ENCODE results near the gene TRIM5. TPM values are rescaled to one million over a fixed set of nuclear protein-coding genes. Genes with fewer than 3 reads are reported as not detected.

TRIM5 gene
- total RNA-seq, 1 experiment from 2014 or later = 17.9 TPM

DNA sequence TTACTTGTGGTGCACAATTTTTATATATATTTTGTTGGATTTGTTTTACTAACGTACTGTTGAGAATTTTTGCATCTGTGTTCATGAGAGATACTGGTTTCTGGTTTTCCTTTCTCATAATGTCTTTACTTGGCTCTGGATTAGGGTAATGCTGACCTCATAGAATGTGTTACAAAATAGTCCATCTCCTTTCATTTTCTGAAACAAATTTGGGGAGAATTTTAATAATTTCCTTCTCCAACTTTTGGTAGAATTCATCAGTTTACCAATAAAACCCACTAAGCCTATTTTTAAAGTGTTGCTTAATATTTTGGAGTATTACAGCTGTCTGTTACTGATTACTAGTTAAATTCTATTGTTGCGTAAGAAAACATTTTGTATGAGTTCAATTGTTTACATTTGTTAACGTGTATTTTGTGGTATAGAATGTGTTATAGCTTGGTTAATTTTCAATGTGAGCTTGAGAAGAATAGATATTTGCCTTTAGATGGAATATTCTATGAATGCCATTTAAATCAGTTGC lies 16.2 kb upstream of the TRIM5 start:
- ChIA-PET CTCF (no interaction called here), POLR2A (ENCODE audit: low non-redundant PET) (no interaction called here)
- Histone ChIP-seq H3K4me3 (ENCODE audit: low read depth, low read length, poor library complexity, severe bottlenecking) (no peak overlapping the region), H3K27me3 (replicated peaks; ENCODE audit: insufficient read depth, low read depth, low read length, poor library complexity) (no peaks in the 10 kb centered on the region), H3K36me3 (ENCODE audit: insufficient read depth, low read length, poor library complexity, severe bottlenecking) (no peaks in the 10 kb centered on the region), H3K27ac (ENCODE audit: low read depth, low read length, poor library complexity, severe bottlenecking) (no peak overlapping the region), H3K4me1 (ENCODE audit: insufficient read depth, low read length, poor library complexity, severe bottlenecking) (no peaks in the 10 kb centered on the region), H3K9me3 (ENCODE audit: low read depth, low read length, poor library complexity, severe bottlenecking) (no peaks in the 10 kb centered on the region)
- no peak for TF ChIP-seq CTCF (conservative IDR thresholded peaks at IDR 0.05; ENCODE audit: low read depth, low read length)
- no peak for TF ChIP-seq EZH2 (IDR thresholded peaks at IDR 0.05; ENCODE audit: borderline replicate concordance, low read depth, low read length, poor library complexity, severe bottlenecking)
- DNase-seq (ENCODE audit: low spot score) = no peak
- intact Hi-C loops (cut with micrococcal nuclease; ENCODE audit: unreplicated experiment) = no loop called here
- no TSS peak for BruUV-seq (replicated peaks)

DNA sequence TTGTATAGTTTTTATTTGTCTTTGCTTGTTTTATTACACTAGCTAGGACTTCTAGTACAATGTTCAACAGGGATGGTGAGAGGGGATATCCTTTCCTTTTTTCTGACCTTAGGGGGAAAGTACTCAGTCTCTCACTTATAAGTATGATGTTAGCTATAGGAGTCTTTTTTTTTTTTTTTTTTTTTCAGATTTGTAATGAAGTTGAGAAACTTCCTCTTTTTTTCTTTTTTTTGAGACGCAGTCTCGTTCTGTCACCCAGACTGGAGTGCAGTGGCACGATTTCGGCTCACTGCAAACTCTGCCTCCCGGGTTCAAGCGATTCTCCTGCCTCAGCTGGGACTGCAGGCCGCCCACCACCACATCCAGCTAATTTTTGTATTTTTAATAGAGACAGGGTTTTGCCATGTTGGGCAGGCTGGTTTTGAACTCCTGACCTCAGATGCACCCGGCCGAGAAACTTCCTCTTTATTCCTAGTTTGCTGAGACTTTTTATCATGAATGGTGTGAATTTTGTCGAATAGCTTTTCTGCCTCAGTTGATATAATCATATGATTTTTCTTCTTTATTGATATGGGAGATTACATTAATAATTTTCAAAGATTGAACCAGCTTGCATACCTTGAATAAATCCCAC lies 15.7 kb upstream of the TRIM5 start:
- CTCF ChIA-PET = no interaction called here
- Histone ChIP-seq H3K9me3 (ENCODE audit: low read depth, low read length, poor library complexity, severe bottlenecking) (no peaks in the 10 kb centered on the region), H3K4me1 (ENCODE audit: insufficient read depth, low read length, poor library complexity, severe bottlenecking) (no peaks in the 10 kb centered on the region), H3K4me3 (ENCODE audit: low read depth, low read length, poor library complexity, severe bottlenecking) (no peak overlapping the region), H3K27ac (ENCODE audit: low read depth, low read length, poor library complexity, severe bottlenecking) (no peak overlapping the region), H3K27me3 (replicated peaks; ENCODE audit: insufficient read depth, low read depth, low read length, poor library complexity) (no peaks in the 10 kb centered on the region), H3K36me3 (ENCODE audit: insufficient read depth, low read length, poor library complexity, severe bottlenecking) (no peaks in the 10 kb centered on the region)
- no peak for DNase-seq (ENCODE audit: low spot score)
- POLR2A ChIA-PET (ENCODE audit: low non-redundant PET) = no interaction called here
- TF ChIP-seq CTCF (conservative IDR thresholded peaks at IDR 0.05; ENCODE audit: low read depth, low read length) = no peak
- intact Hi-C loops (cut with micrococcal nuclease; ENCODE audit: unreplicated experiment) = no loop called here
- no TSS peak for BruUV-seq (replicated peaks)

DNA sequence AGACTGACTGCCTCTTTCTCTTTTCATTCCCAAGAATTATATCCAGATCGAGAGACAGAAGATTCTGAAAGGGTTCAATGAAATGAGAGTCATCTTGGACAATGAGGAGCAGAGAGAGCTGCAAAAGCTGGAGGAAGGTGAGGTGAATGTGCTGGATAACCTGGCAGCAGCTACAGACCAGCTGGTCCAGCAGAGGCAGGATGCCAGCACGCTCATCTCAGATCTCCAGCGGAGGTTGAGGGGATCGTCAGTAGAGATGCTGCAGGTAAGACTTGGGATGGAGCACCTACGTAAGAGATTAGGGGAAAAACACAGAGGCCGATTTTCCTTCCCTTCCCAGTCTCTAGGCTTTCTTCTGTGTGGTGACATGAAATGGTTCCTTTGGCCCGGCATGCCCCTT lies 13.4 kb upstream of the TRIM5 start:
- H3K4me1 ChIP-seq (ENCODE audit: insufficient read depth, low read length, poor library complexity, severe bottlenecking) = no peaks in the 10 kb centered on the region
- TF ChIP-seq EZH2 (IDR thresholded peaks at IDR 0.05; ENCODE audit: borderline replicate concordance, low read depth, low read length, poor library complexity, severe bottlenecking) (no peak), CTCF (conservative IDR thresholded peaks at IDR 0.05; ENCODE audit: low read depth, low read length) (no peak)
- H3K4me3 ChIP-seq (ENCODE audit: low read depth, low read length, poor library complexity, severe bottlenecking) = no peak overlapping the region
- POLR2A ChIA-PET (ENCODE audit: low non-redundant PET) = no interaction called here
- H3K27me3 ChIP-seq (replicated peaks; ENCODE audit: insufficient read depth, low read depth, low read length, poor library complexity) = no peaks in the 10 kb centered on the region
- no peak overlapping the region for H3K27ac ChIP-seq (ENCODE audit: low read depth, low read length, poor library complexity, severe bottlenecking)
- H3K9me3 ChIP-seq (ENCODE audit: low read depth, low read length, poor library complexity, severe bottlenecking) = no peaks in the 10 kb centered on the region
- no peak for DNase-seq (ENCODE audit: low spot score)
- no peaks in the 10 kb centered on the region for H3K36me3 ChIP-seq (ENCODE audit: insufficient read depth, low read length, poor library complexity, severe bottlenecking)
- BruUV-seq (replicated peaks) = no TSS peak
- intact Hi-C loops (cut with micrococcal nuclease; ENCODE audit: unreplicated experiment) = no loop called here
- CTCF ChIA-PET = no interaction called here
